GM23338 (cell line): ENCODE data around the gene SLC66A3. TPM values are rescaled to one million over a fixed set of nuclear protein-coding genes. Genes with fewer than 3 reads are reported as not detected.

ENCODE experiments used
- ATAC-seq: fragments of 200-7000 bp; cut with Tn5 transposase; 3 replicates; pipeline ENCODE4 v1.9.1; 2020
- DNase-seq: peaks from one replicate; pipeline ENCODE4 v3.0.0-alpha.2; 2015; ENCODE audit warnings: low spot score
- H2AFZ ChIP-seq: fragments of 200-600 bp; sonication (generic); 2 replicates; pipeline ENCODE4 v1.8.0; 2016; ENCODE audit warnings: antibody characterized with exemption, mild to moderate bottlenecking, moderate library complexity
- H3F3A ChIP-seq: fragments of 200-600 bp; sonication (generic); replicated peaks from 2 replicates; pipeline ENCODE4 v1.8.0; 2017; ENCODE audit warnings: antibody characterized with exemption, mixed run types, low read depth
- H3K27ac ChIP-seq: fragments of 200-600 bp; sonication (generic); 2 replicates; pipeline ENCODE4 v1.6.1; 2016; ENCODE audit warnings: low read depth
- H3K27me3 ChIP-seq: fragments of 200-600 bp; sonication (generic); 2 replicates; pipeline ENCODE4 v1.8.0; 2016; ENCODE audit warnings: mild to moderate bottlenecking, mixed run types, moderate library complexity; ENCODE audit not compliant: insufficient read depth
- H3K36me3 ChIP-seq: fragments of 200-600 bp; sonication (generic); 2 replicates; pipeline ENCODE4 v1.8.0; 2016; ENCODE audit warnings: mild to moderate bottlenecking; ENCODE audit not compliant: insufficient read depth
- H3K4me1 ChIP-seq: fragments of 200-600 bp; sonication (generic); 2 replicates; pipeline ENCODE4 v1.8.0; 2016; ENCODE audit warnings: mild to moderate bottlenecking, moderate library complexity; ENCODE audit not compliant: insufficient read depth
- H3K4me2 ChIP-seq: fragments of 200-600 bp; sonication (generic); 2 replicates; pipeline ENCODE4 v1.7.1; 2017; ENCODE audit warnings: mixed run types
- H3K4me3 ChIP-seq: fragments of 200-600 bp; sonication (generic); 2 replicates; pipeline ENCODE4 v1.6.1; 2016; ENCODE audit warnings: mixed run types
- H3K79me2 ChIP-seq: fragments of 200-600 bp; sonication (generic); replicated peaks from 2 replicates; pipeline ENCODE4 v1.8.0; 2017; ENCODE audit warnings: mild to moderate bottlenecking; ENCODE audit not compliant: insufficient read depth
- H3K9me2 ChIP-seq: fragments of 200-600 bp; sonication (generic); 2 replicates; pipeline ENCODE4 v1.8.0; 2017; ENCODE audit not compliant: insufficient read depth
- H4K20me1 ChIP-seq: fragments of 200-600 bp; sonication (generic); replicated peaks from 2 replicates; pipeline ENCODE4 v1.8.0; 2017; ENCODE audit warnings: mild to moderate bottlenecking; ENCODE audit not compliant: insufficient read depth
- H3K27ac Mint-ChIP-seq: 2 replicates; pipeline ENCODE4 v1.8.0; 2020; ENCODE audit warnings: inconsistent platforms, mild to moderate bottlenecking, moderate library complexity, mixed read lengths
- H3K27me3 Mint-ChIP-seq: 3 replicates; pipeline ENCODE4 v1.8.0; 2022; ENCODE audit warnings: low read depth, mild to moderate bottlenecking, moderate library complexity, mixed read lengths, inconsistent platforms; ENCODE audit not compliant: insufficient read depth, poor library complexity
- H3K36me3 Mint-ChIP-seq: 3 replicates; pipeline ENCODE4 v1.8.0; 2021; ENCODE audit warnings: low read depth, mild to moderate bottlenecking, inconsistent platforms, moderate library complexity, mixed read lengths
- H3K4me1 Mint-ChIP-seq: 3 replicates; pipeline ENCODE4 v1.8.0; 2020; ENCODE audit warnings: mild to moderate bottlenecking, inconsistent platforms, mixed read lengths
- H3K4me3 Mint-ChIP-seq: 3 replicates; pipeline ENCODE4 v1.8.0; 2021; ENCODE audit warnings: moderate library complexity, mild to moderate bottlenecking, inconsistent platforms, mixed read lengths
- H3K9me3 Mint-ChIP-seq: 3 replicates; pipeline ENCODE4 v1.8.0; 2020; ENCODE audit warnings: moderate library complexity, mild to moderate bottlenecking, inconsistent platforms, mixed read lengths
- NANOG ChIP-seq: IDR thresholded peaks from 2 replicates; pipeline ENCODE4 v1.6.1; 2016; ENCODE audit warnings: antibody characterized with exemption, borderline replicate concordance
- polyA plus RNA-seq: library from polyadenylated mRNA; unstranded; fragments of >200 nt; fragmentation: Nextera tagmentation; extraction: Ambion mirVana; gene quantifications from 2 replicates; pipeline ENCODE4 v1.2.1, GENCODE V29; 2016
- total RNA-seq: library from RNA; depleted of rRNA; stranded (reverse); fragments of >200 nt; shearing (Covaris generic); gene quantifications from 2 replicates; pipeline ENCODE4 v1.2.3, GENCODE V29; 2014
- TF ChIP-seq, protein P1 (sequence below): fragments of 250-450 bp; sonication (Bioruptor Pico); IDR thresholded peaks from 2 replicates; pipeline ENCODE4 v1.5.0; 2020; ENCODE audit warnings: mild to moderate bottlenecking, moderate library complexity
- TF ChIP-seq, protein P2 (sequence below): IDR thresholded peaks from one replicate; pipeline ENCODE4 v1.6.1; 2018; ENCODE audit warnings: antibody characterized with exemption; ENCODE audit not compliant: unreplicated experiment

SLC66A3 gene
- total and polyA plus RNA-seq, 2 experiments from 2014 or later, result 13.7 to 18.4 TPM

DNA sequence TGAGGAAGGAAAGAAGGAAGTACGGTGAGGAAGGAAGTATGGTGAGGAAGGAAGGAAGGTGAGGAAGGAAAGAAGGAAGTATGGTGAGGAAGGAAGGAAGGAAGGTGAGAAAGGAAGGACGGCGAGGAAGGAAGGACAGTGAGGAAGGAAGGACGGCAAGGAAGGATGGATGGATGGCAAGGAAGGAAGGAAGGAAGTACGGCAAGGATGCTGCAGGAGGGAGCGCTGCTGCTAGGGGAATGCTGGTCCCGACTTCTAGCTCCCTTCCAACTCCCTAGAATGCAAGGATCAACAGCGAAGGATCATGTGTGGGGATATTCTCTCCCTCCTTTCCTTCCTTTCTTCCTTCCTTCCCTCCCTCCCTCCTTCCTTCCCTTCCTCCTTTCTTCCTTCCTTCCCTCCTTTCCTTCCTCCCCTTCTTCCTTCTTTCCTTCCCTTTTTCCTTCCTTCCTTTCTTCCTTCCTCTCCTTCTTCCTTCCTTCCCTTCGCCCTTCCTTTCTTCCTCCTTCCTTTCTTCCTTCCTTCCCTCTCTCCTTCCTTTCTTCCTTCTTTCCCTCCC lies 42.3 kb upstream of the SLC66A3 start:
- Histone ChIP-seq H3K27me3 (no peaks in the 10 kb centered on the region), H2AFZ (no peak overlapping the region), H4K20me1 (no peaks in the 10 kb centered on the region), H3K27ac (no peak overlapping the region), H3K9me2 (no peaks in the 10 kb centered on the region), H3K4me3 (no peak overlapping the region), H3K79me2 (no peaks in the 10 kb centered on the region), H3K4me1 (no peaks in the 10 kb centered on the region), H3K36me3 (no peaks in the 10 kb centered on the region), H3K4me2 (no peak overlapping the region), H3F3A (no peaks in the 10 kb centered on the region)
- no peaks in the 10 kb centered on the region; the same call in 2 of the 3 replicates for H3K4me1 Mint-ChIP-seq
- H3K9me3 Mint-ChIP-seq, result peaks cover 15% of the 10 kb centered on the region
- H3K27ac Mint-ChIP-seq, result no peak overlapping the region
- H3K27me3 Mint-ChIP-seq, result peaks cover 14% of the 10 kb centered on the region
- H3K36me3 Mint-ChIP-seq, result peaks cover 5% of the 10 kb centered on the region; the same call in 2 of the 3 replicates
- DNase-seq (no peak), ATAC-seq (no peak)
- no peak for TF ChIP-seq NANOG
- TF ChIP-seq, protein P1, sequence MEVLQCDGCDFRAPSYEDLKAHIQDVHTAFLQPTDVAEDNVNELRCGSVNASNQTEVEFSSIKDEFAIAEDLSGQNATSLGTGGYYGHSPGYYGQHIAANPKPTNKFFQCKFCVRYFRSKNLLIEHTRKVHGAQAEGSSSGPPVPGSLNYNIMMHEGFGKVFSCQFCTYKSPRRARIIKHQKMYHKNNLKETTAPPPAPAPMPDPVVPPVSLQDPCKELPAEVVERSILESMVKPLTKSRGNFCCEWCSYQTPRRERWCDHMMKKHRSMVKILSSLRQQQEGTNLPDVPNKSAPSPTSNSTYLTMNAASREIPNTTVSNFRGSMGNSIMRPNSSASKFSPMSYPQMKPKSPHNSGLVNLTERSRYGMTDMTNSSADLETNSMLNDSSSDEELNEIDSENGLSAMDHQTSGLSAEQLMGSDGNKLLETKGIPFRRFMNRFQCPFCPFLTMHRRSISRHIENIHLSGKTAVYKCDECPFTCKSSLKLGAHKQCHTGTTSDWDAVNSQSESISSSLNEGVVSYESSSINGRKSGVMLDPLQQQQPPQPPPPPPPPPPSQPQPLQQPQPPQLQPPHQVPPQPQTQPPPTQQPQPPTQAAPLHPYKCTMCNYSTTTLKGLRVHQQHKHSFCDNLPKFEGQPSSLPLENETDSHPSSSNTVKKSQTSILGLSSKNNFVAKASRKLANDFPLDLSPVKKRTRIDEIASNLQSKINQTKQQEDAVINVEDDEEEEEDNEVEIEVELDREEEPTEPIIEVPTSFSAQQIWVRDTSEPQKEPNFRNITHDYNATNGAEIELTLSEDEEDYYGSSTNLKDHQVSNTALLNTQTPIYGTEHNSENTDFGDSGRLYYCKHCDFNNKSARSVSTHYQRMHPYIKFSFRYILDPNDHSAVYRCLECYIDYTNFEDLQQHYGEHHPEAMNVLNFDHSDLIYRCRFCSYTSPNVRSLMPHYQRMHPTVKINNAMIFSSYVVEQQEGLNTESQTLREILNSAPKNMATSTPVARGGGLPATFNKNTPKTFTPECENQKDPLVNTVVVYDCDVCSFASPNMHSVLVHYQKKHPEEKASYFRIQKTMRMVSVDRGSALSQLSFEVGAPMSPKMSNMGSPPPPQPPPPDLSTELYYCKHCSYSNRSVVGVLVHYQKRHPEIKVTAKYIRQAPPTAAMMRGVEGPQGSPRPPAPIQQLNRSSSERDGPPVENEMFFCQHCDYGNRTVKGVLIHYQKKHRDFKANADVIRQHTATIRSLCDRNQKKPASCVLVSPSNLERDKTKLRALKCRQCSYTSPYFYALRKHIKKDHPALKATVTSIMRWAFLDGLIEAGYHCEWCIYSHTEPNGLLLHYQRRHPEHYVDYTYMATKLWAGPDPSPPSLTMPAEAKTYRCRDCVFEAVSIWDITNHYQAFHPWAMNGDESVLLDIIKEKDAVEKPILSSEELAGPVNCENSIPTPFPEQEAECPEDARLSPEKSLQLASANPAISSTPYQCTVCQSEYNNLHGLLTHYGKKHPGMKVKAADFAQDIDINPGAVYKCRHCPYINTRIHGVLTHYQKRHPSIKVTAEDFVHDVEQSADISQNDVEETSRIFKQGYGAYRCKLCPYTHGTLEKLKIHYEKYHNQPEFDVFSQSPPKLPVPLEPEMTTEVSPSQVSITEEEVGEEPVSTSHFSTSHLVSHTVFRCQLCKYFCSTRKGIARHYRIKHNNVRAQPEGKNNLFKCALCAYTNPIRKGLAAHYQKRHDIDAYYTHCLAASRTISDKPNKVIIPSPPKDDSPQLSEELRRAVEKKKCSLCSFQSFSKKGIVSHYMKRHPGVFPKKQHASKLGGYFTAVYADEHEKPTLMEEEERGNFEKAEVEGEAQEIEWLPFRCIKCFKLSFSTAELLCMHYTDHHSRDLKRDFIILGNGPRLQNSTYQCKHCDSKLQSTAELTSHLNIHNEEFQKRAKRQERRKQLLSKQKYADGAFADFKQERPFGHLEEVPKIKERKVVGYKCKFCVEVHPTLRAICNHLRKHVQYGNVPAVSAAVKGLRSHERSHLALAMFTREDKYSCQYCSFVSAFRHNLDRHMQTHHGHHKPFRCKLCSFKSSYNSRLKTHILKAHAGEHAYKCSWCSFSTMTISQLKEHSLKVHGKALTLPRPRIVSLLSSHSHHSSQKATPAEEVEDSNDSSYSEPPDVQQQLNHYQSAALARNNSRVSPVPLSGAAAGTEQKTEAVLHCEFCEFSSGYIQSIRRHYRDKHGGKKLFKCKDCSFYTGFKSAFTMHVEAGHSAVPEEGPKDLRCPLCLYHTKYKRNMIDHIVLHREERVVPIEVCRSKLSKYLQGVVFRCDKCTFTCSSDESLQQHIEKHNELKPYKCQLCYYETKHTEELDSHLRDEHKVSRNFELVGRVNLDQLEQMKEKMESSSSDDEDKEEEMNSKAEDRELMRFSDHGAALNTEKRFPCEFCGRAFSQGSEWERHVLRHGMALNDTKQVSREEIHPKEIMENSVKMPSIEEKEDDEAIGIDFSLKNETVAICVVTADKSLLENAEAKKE (CRISPR knock-in tag), result no peak
- H3K4me3 Mint-ChIP-seq, result no peak overlapping the region

DNA sequence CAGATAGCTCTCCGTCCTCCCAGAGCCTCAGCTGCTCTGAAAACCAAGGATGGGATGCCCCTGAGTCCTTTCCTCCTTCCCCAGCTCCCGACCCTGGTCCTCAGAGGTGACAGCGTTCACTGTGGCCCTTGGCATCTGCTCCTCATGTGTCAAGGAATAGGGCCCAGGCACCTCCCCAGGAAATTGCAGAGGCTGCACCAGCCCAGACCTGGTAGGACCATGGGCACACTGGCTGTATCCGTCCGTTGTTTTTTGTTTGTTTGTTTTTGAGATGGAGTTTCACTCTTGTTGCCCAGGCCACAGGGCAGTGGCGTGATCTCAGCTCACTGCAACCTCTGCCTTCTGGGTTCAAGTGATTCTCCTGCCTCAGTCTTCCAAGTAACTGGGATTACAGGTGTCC lies 37.5 kb upstream of the SLC66A3 start:
- H3K36me3 ChIP-seq, result no peaks in the 10 kb centered on the region
- H3K79me2 ChIP-seq, result no peaks in the 10 kb centered on the region
- Mint-ChIP-seq H3K9me3 (peaks cover 5% of the 10 kb centered on the region), H3K27me3 (peaks cover 10% of the 10 kb centered on the region), H3K27ac (no peak overlapping the region), H3K4me1 (peaks cover 7% of the 10 kb centered on the region), H3K36me3 (peaks cover 2% of the 10 kb centered on the region; the same call in 2 of the 3 replicates), H3K4me3 (no peak overlapping the region)
- no peaks in the 10 kb centered on the region for H3K9me2 ChIP-seq
- H4K20me1 ChIP-seq, result no peaks in the 10 kb centered on the region
- no peaks in the 10 kb centered on the region; the same call in 1 of the 2 replicates for H3K4me1 ChIP-seq
- H2AFZ ChIP-seq, result no peak overlapping the region
- no peak overlapping the region for H3K27ac ChIP-seq
- no peak for DNase-seq
- H3F3A ChIP-seq, result no peaks in the 10 kb centered on the region
- no peak overlapping the region for H3K4me3 ChIP-seq
- H3K27me3 ChIP-seq, result no peaks in the 10 kb centered on the region
- ATAC-seq, result no peak
- H3K4me2 ChIP-seq, result no peak overlapping the region
- TF ChIP-seq, protein P2, sequence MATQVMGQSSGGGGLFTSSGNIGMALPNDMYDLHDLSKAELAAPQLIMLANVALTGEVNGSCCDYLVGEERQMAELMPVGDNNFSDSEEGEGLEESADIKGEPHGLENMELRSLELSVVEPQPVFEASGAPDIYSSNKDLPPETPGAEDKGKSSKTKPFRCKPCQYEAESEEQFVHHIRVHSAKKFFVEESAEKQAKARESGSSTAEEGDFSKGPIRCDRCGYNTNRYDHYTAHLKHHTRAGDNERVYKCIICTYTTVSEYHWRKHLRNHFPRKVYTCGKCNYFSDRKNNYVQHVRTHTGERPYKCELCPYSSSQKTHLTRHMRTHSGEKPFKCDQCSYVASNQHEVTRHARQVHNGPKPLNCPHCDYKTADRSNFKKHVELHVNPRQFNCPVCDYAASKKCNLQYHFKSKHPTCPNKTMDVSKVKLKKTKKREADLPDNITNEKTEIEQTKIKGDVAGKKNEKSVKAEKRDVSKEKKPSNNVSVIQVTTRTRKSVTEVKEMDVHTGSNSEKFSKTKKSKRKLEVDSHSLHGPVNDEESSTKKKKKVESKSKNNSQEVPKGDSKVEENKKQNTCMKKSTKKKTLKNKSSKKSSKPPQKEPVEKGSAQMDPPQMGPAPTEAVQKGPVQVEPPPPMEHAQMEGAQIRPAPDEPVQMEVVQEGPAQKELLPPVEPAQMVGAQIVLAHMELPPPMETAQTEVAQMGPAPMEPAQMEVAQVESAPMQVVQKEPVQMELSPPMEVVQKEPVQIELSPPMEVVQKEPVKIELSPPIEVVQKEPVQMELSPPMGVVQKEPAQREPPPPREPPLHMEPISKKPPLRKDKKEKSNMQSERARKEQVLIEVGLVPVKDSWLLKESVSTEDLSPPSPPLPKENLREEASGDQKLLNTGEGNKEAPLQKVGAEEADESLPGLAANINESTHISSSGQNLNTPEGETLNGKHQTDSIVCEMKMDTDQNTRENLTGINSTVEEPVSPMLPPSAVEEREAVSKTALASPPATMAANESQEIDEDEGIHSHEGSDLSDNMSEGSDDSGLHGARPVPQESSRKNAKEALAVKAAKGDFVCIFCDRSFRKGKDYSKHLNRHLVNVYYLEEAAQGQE, result no peak
